Pancreas (tissue), 10 donors: ENCODE data around the gene ALLC. TPM values are rescaled to one million over a fixed set of nuclear protein-coding genes. Genes with fewer than 3 reads are reported as not detected.
A peak's percentile ranks its signal among the peaks of the same experiment; 100 is the strongest.

Experiments
- ATAC-seq, 4 donors: fragments of 200-7000 bp; cut with Tn5 transposase; one replicate each; pipeline versions ENCODE4 v1.8.0 to v1.9.1; 2020; ENCODE audit warnings: mild to moderate bottlenecking in 4 of 4, moderate library complexity in 4 of 4
- DNase-seq, 6 donors: peaks; one replicate each; pipeline ENCODE4 v3.0.0-alpha.2; 2020
- FAIRE-seq: peaks from 2 replicates; lab custom pipeline; 2012; peaks lifted over from hg19 to GRCh38; lab: Jason Lieb, UNC
- H3K27ac ChIP-seq, 4 donors: fragments of 200-600 bp; sonication (generic); 1 replicate in 3 of 4; 2 replicates in 1 of 4; pipeline versions ENCODE4 v1.5.0 to v1.8.0; 2020
- H3K27me3 ChIP-seq, 4 donors: fragments of 200-600 bp; one replicate each; pipeline ENCODE4 v1.8.0; 2021
- H3K36me3 ChIP-seq, 3 donors: fragments of 200-600 bp; sonication (generic) in 1 of 3; one replicate each; pipeline versions ENCODE4 v1.5.0 to v1.8.0; 2020 to 2021
- H3K4me1 ChIP-seq, 3 donors: fragments of 200-600 bp; one replicate each; pipeline ENCODE4 v1.8.0; 2021
- H3K4me3 ChIP-seq, 4 donors: fragments of 200-600 bp; sonication (generic) in 2 of 4; one replicate each; pipeline versions ENCODE4 v1.5.0 to v1.8.0; 2020 to 2021
- H3K9me3 ChIP-seq, 4 donors: fragments of 200-600 bp; one replicate each; pipeline ENCODE4 v1.8.0; 2021
- WGBS, 2 donors: extraction: QIAGEN DNeasy Blood & Tissue Kit; methylation state at CpG; one replicate each; pipeline ENCODE4 v1.1.7; 2013; 5-methylcytosine and 5-hydroxymethylcytosine counted together
- intact Hi-C, 3 donors: fragments of 100-400 bp; cut with DNase I; formaldehyde crosslinking; loops; one replicate each; pipeline versions ENCODE4 v1.11.1 to v1.14.2; 2022
- polyA plus RNA-seq, 2 donors: library from polyadenylated mRNA; stranded (reverse); fragments of 200-250 nt; gene quantifications; one replicate each; pipeline ENCODE4 v1.2.3, GENCODE V29; 2013
- total RNA-seq, 6 donors: library from RNA; stranded (reverse); fragmentation: NEBNext Ultra II Directional in 4 of 6; extraction: Animal tissue kit (Norgen Biotek cat#: 25700) in 4 of 6; gene quantifications; one replicate each; pipeline versions ENCODE4 v1.2.1 to v1.2.4, GENCODE V29; 2021 to 2023
- TF ChIP-seq, protein P1 (sequence below), 4 donors: fragments of 200-600 bp; sonication (generic) in 3 of 4; IDR thresholded peaks; one replicate each; pipeline versions ENCODE4 v1.5.0 to v1.8.0; 2021; ENCODE audit warnings: antibody characterized with exemption in 4 of 4
- donor health status: healthy with polysubstance abuse.
- donor health status: DM: no; HTN: no; CAD: no; lungs with moderate emphysema.
- donor health status: DM: no; HTN: no; CAD: no.
- donor health status: control.
- donor health status: control.
- donor health status: Bipolar disorder and iron deficiency.
- donor health status: DM: yes; HTN: yes; CAD: no.
- donor health status: DM: no; HTN: no; CAD: no.
- donor health status: DM: no; HTN: no; CAD: no.
- donor health status: DM: yes; HTN: yes; CAD: no.

The ALLC gene
- total and polyA plus RNA-seq, 8 donors, result 0.68 to 0.75 TPM; not detected in 6

DNA sequence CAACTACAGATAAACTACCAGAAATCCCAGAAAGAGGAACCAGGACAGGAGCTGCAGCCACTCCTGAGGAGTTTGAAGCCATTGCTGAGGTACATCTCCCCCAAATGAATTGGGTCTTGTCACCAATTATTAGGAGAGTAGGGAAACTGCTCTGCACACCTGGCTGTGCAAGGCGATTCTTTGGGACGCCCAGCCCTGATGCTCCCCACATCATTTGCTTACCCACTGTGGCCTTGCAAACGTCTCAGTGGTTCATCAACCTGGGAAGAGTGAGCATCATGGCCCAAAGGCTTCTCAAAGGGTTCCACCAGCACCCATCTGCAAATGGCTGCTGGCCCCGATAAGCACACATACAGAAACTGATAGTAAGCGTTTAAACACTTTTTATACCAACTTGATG lies 23.6 kb downstream of the ALLC start:
- Histone ChIP-seq H3K4me3 (no peak overlapping the region), H3K4me1 (no peaks in the 10 kb centered on the region), H3K9me3 (no peaks in the 10 kb centered on the region), H3K36me3 (no peaks in the 10 kb centered on the region), H3K27me3 (peaks cover 0 to 3% (median 0%) of the 10 kb centered on the region in 4 donors), H3K27ac (no peak overlapping the region)
- intact Hi-C loops, result no loop called here
- ATAC-seq, result no peak
- TF ChIP-seq, protein P1, sequence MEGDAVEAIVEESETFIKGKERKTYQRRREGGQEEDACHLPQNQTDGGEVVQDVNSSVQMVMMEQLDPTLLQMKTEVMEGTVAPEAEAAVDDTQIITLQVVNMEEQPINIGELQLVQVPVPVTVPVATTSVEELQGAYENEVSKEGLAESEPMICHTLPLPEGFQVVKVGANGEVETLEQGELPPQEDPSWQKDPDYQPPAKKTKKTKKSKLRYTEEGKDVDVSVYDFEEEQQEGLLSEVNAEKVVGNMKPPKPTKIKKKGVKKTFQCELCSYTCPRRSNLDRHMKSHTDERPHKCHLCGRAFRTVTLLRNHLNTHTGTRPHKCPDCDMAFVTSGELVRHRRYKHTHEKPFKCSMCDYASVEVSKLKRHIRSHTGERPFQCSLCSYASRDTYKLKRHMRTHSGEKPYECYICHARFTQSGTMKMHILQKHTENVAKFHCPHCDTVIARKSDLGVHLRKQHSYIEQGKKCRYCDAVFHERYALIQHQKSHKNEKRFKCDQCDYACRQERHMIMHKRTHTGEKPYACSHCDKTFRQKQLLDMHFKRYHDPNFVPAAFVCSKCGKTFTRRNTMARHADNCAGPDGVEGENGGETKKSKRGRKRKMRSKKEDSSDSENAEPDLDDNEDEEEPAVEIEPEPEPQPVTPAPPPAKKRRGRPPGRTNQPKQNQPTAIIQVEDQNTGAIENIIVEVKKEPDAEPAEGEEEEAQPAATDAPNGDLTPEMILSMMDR (IDR thresholded peaks at IDR 0.05), result no peak
- DNase-seq, result no peak
- 67 to 68% methylated on average over 5 of the region's 5 CpGs for WGBS, 2 donors
- no peak for FAIRE-seq

DNA sequence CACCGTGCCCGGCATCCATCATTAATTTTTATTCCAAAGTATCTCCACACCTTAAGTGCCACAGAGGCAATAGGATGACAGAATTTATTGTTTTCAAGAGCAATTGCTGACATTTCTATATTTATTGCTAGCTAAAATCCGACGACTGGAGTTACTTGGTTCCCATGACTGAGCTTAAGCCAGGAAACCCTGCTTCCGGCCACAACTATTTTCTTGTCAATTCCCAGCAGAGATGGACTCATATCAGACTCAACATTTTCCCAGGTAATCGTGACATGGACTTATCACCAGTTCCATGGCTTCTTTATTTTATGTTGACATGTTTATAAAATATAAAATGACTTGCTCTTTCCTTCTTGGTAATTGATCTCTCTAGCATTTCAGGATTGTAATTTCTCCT lies 24.8 kb downstream of the ALLC start:
- H3K4me1 ChIP-seq, result no peaks in the 10 kb centered on the region
- TF ChIP-seq, protein P1 (IDR thresholded peaks at IDR 0.05), result no peak
- intact Hi-C loops, result no loop called here
- H3K36me3 ChIP-seq, result no peaks in the 10 kb centered on the region
- ATAC-seq, result no peak
- H3K9me3 ChIP-seq, result no peaks in the 10 kb centered on the region
- 71 to 80% methylated on average over 6 of the region's 6 CpGs for WGBS, 2 donors
- H3K4me3 ChIP-seq, result no peak overlapping the region
- no peak overlapping the region for H3K27ac ChIP-seq
- no peak for DNase-seq
- no peak for FAIRE-seq
- H3K27me3 ChIP-seq, result peaks cover 0 to 3% (median 0%) of the 10 kb centered on the region in 4 donors

DNA sequence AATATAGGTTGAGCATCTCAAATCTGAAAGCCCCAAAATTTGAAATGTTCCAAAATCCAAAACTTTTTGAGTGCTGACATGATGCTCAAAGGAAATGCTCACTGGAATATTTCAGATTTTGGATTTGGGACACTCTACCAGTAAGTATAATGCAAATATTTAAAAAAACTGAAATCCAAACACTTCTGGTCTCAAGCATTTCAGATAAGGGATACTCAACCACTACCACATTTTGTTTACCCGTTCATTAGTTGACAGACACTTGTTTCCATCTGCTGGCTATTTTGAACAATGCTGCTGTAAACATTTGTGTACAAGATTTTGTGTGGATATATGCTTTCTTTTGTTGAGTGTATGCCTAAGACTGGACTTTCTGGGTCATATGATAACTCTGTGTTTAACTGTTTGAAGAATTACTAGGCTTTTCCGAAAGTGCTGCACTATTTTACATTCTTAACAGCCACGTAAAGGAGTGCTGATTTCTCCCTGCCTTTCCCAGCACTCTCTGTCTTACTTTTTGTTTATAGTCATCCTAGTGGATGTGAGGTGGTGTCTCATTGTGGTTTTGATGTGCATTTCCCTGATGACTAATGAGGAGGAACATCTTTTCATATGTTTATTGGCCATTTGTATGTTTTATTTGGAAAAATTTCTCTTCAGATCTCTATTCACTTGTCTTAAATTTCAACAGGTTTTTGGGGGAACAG lies 25.9 kb downstream of the ALLC start:
- no peak for FAIRE-seq
- Histone ChIP-seq H3K36me3 (no peaks in the 10 kb centered on the region), H3K4me3 (no peak overlapping the region), H3K9me3 (no peaks in the 10 kb centered on the region), H3K27ac (no peak overlapping the region), H3K27me3 (peaks cover 0 to 3% (median 0%) of the 10 kb centered on the region in 4 donors), H3K4me1 (no peaks in the 10 kb centered on the region)
- ATAC-seq, result no peak
- WGBS, 2 donors, result 31 to 35% methylated on average over 3 of the region's 3 CpGs
- TF ChIP-seq, protein P1 (IDR thresholded peaks at IDR 0.05), result no peak
- intact Hi-C loops, result no loop called here
- DNase-seq, result no peak

DNA sequence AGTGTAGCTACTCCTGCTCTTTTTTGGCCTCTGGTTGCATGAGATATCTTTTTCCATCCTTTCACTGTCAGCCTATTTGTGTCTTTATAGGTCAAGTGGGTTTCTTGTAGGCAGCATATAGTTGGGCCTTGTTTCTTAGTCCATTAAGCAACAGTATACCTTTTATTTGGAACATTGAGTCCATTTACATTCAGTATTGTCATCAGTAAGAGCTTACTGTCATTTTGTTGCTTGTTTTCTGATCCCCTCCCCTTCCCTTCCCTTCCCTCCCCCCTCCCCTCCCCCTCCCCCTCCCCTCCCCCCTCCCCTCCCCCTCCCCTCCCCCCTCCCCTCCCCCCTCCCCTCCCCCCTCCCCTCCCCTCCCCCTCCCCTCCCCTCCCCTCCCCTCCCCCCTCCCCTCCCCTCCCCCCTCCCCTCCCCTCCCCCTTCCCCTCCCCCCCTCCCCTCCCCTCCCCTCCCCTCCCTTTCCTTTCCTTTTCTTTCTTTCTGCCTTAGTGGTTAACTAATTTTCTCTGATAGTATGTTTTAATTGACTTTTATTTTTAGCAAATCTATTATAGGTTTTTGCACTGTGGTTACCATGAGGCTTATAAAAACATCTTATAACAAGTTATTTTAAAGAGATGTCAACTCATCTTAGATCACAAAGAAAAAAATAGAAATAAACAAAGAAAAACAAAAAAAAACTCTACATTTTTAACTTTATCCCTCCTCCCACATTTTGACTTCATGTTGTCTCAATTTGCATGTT lies 32.2 kb downstream of the ALLC start:
- Histone ChIP-seq H3K36me3 (no peaks in the 10 kb centered on the region), H3K27me3 (peaks cover 0 to 6% (median 3%) of the 10 kb centered on the region in 4 donors), H3K4me1 (no peaks in the 10 kb centered on the region), H3K4me3 (no peak overlapping the region), H3K27ac (no peak overlapping the region), H3K9me3 (no peaks in the 10 kb centered on the region)
- FAIRE-seq (no peak), ATAC-seq (no peak), DNase-seq (no peak)
- TF ChIP-seq, protein P1 (IDR thresholded peaks at IDR 0.05), result no peak
- intact Hi-C loops, result no loop called here

DNA sequence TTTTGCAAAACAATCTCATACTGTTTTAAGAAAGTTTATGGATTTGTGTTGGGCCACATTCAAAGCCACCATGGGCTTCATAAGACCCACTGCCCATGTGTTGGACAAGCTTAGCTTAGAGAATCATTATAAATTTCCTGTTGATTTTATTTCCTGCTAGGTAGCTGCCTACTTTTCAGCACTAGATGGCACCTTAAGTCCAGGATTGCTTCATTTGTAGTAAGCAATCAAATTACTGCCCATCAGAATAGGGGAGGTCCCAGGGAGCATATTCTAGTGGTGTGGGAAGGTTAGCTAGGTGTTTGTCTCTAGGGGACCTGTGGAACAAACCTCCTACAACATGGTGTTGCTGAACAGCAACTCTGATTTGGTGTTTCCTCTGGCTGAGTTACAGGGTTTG lies 34.4 kb downstream of the ALLC start:
- Histone ChIP-seq H3K4me1 (no peaks in the 10 kb centered on the region), H3K36me3 (no peaks in the 10 kb centered on the region), H3K27me3 (peaks cover 0 to 6% (median 1%) of the 10 kb centered on the region in 4 donors), H3K9me3 (no peaks in the 10 kb centered on the region), H3K4me3 (no peak overlapping the region), H3K27ac (no peak overlapping the region)
- intact Hi-C loops, result no loop called here
- ATAC-seq (peak in 1 of 4 donors; percentile 32), FAIRE-seq (no peak), DNase-seq (no peak)
- TF ChIP-seq, protein P1 (IDR thresholded peaks at IDR 0.05), result no peak
